Esophagus squamous epithelium (tissue), 4 donors: ENCODE data around the gene UBE2D2.

Experiments
- CTCF ChIP-seq, 6 experiments: fragments of 450-650 bp in 4 of 6; fragments of 200-600 bp in 2 of 6; sonication (generic) in 2 of 6; IDR thresholded peaks; one replicate each; pipeline ENCODE4 v1.5.1; 2016 to 2019; ENCODE audit warnings: antibody characterized with exemption in 6 of 6, mild to moderate bottlenecking in 4 of 6, moderate library complexity in 4 of 6
- POLR2A ChIP-seq, 4 donors: fragments of 450-650 bp; IDR thresholded peaks; one replicate each; pipeline ENCODE4 v1.6.1; 2017; ENCODE audit warnings: antibody characterized with exemption in 4 of 4, mild to moderate bottlenecking in 4 of 4, moderate library complexity in 3 of 4

GRCh38 chr5:139575313-139575646 is 14.1 kb downstream of the UBE2D2 start:
- TF ChIP-seq CTCF (IDR thresholded peaks at IDR 0.05) (no peak), POLR2A (IDR thresholded peaks at IDR 0.05) (no peak)
